ENCODE results near the gene ADARB1. TPM values are rescaled to one million over a fixed set of nuclear protein-coding genes. Genes with fewer than 3 reads are reported as not detected.

ADARB1 gene
- total and polyA plus RNA-seq, 8 donors: 3.2 to 33.9 (median 9.4) TPM

DNA sequence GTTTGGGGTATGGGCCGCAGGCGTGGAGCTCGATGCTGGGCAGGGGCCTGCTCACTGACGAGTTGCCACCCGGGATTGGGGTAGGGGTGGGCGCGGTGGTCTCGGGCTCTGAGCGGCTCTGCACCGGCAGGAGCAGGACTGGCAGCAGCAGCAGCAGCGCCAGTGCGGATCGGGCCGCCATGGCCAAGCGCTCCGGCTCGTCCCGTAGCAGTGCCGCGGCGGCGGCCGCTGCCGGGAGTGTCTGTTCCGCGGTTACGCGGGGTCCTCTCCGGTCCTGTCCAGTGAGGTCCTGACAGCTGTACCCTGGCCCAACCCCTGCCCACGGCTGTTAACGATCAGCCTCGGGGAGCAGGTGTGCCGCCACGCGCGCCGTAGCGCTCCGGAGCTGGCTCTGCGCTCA is 26.5 kb downstream of the ADARB1 start:
- Histone ChIP-seq H3K36me3 (no peaks in the 10 kb centered on the region), H3K4me3 (no peak overlapping the region), H3K27me3 (no peaks in the 10 kb centered on the region), H3K9me3 (no peaks in the 10 kb centered on the region), H3K27ac (no peak overlapping the region), H3K4me1 (peaks cover 30 to 94% (median 58%) of the 10 kb centered on the region in 4 donors)
- no peak for DNase-seq
- intact Hi-C loops (cut with DNase I; ENCODE audit: low total_unique reads): no loop called here
- WGBS, 5 donors: 96 to 99% (median 97%) methylated on average over 14 to 40 of the region's 40 CpGs
- TF ChIP-seq EP300 (IDR thresholded peaks at IDR 0.05) (no peak), POLR2A (IDR thresholded peaks at IDR 0.05) (no peak)

- DNase-seq: peak; percentile 38 to 56
- intact Hi-C loops (cut with DNase I; ENCODE audit: low total_unique reads): no loop called here
- no peak for TF ChIP-seq POLR2A (IDR thresholded peaks at IDR 0.05)
- TF ChIP-seq EP300 (IDR thresholded peaks at IDR 0.05): no peak
- peak in 5 of 7 experiments; percentile 17 to 37 (median 26) for TF ChIP-seq CTCF (IDR thresholded peaks at IDR 0.05)
- TF ChIP-seq POLR2AphosphoS5 (IDR thresholded peaks at IDR 0.05): peak in 2 of 3 donors; percentile 11 to 59
- Histone ChIP-seq H3K27ac (peak overlapping the region in 3 of 5 donors; percentile 0 to 55 (median 9)), H3K36me3 (no peaks in the 10 kb centered on the region), H3K27me3 (no peaks in the 10 kb centered on the region), H3K9me3 (no peaks in the 10 kb centered on the region), H3K4me1 (peaks cover 23 to 85% (median 56%) of the 10 kb centered on the region in 4 donors), H3K4me3 (no peak overlapping the region)
- WGBS, 5 donors: 40 to 57% (median 49%) methylated on average over 2 of the region's 2 CpGs
These were observed 28.1 kb downstream of the ADARB1 start for GRCh38 chr21:45102391-45102932.

GRCh38 chr21:45103971-45104520 is 29.7 kb downstream of the ADARB1 start:
- H3K4me1 ChIP-seq: peaks cover 23 to 77% (median 51%) of the 10 kb centered on the region in 4 donors
- no peaks in the 10 kb centered on the region for H3K9me3 ChIP-seq
- DNase-seq: no peak
- intact Hi-C loops (cut with DNase I; ENCODE audit: low total_unique reads): no loop called here
- TF ChIP-seq POLR2A (IDR thresholded peaks at IDR 0.05): no peak
- TF ChIP-seq CTCF (IDR thresholded peaks at IDR 0.05): no peak
- no peak for TF ChIP-seq EP300 (IDR thresholded peaks at IDR 0.05)
- TF ChIP-seq POLR2AphosphoS5 (IDR thresholded peaks at IDR 0.05): no peak
- H3K27me3 ChIP-seq: no peaks in the 10 kb centered on the region
- H3K27ac ChIP-seq: peak overlapping the region in 1 of 5 donors; percentile 54
- no peaks in the 10 kb centered on the region for H3K36me3 ChIP-seq
- 72 to 88% (median 82%) methylated on average over 8 to 9 of the region's 9 CpGs for WGBS, 5 donors
- H3K4me3 ChIP-seq: no peak overlapping the region

- peaks cover 25 to 77% (median 51%) of the 10 kb centered on the region in 4 donors for H3K4me1 ChIP-seq
These were observed 30.2 kb downstream of the ADARB1 start for GRCh38 chr21:45104560-45104959.

More at GRCh38 chr21:45104560-45104959, 30.2 kb downstream of the ADARB1 start:
- H3K36me3 ChIP-seq: no peaks in the 10 kb centered on the region
- peak overlapping the region in 1 of 5 donors; percentile 54 for H3K27ac ChIP-seq
- TF ChIP-seq EP300 (IDR thresholded peaks at IDR 0.05) (no peak), CTCF (IDR thresholded peaks at IDR 0.05) (no peak), POLR2A (IDR thresholded peaks at IDR 0.05) (no peak), POLR2AphosphoS5 (IDR thresholded peaks at IDR 0.05) (no peak)
- WGBS, 5 donors: 14 to 24% (median 21%) methylated on average over 3 of the region's 3 CpGs
- DNase-seq: peak; percentile 68 to 78
- H3K9me3 ChIP-seq: no peaks in the 10 kb centered on the region
- intact Hi-C loops (cut with DNase I; ENCODE audit: low total_unique reads): no loop called here
- H3K4me3 ChIP-seq: no peak overlapping the region
- H3K27me3 ChIP-seq: no peaks in the 10 kb centered on the region

Measured in stomach (tissue), 9 donors.